Peyer's patch (tissue), 4 donors: Measurements from ENCODE around the gene SMYD3. TPM values are rescaled to one million over a fixed set of nuclear protein-coding genes. Genes with fewer than 3 reads are reported as not detected.

Experiments
- DNase-seq, 3 donors: peaks; one replicate each; pipeline ENCODE4 v3.0.0-alpha.2; 2017 to 2019
- H3K27ac ChIP-seq, 4 donors: fragments of 200-600 bp; sonication (generic); one replicate each; pipeline ENCODE4 v1.5.1; 2016 to 2019
- H3K27me3 ChIP-seq, 2 donors: fragments of 200-600 bp; sonication (generic); one replicate each; pipeline ENCODE4 v1.5.1; 2019
- H3K36me3 ChIP-seq, 3 donors: fragments of 200-600 bp; sonication (generic); one replicate each; pipeline ENCODE4 v1.5.1; 2016 to 2019
- H3K4me1 ChIP-seq, 4 donors: fragments of 200-600 bp; sonication (generic); one replicate each; pipeline ENCODE4 v1.5.1; 2016 to 2019
- H3K4me3 ChIP-seq, 4 donors: fragments of 200-600 bp; sonication (generic); 1 replicate in 3 of 4; 2 replicates in 1 of 4; pipeline ENCODE4 v1.5.1; 2016 to 2019; ENCODE audit warnings: mild to moderate bottlenecking in 1 of 4
- H3K9me3 ChIP-seq, 4 donors: fragments of 200-600 bp; sonication (generic); one replicate each; pipeline ENCODE4 v1.5.1; 2016 to 2019; ENCODE audit warnings: mild to moderate bottlenecking in 1 of 4
- POLR2A ChIP-seq, 2 donors: fragments of 450-650 bp; IDR thresholded peaks; one replicate each; pipeline ENCODE4 v1.5.1; 2017; ENCODE audit warnings: antibody characterized with exemption in 2 of 2, mild to moderate bottlenecking in 2 of 2, moderate library complexity in 2 of 2
- total RNA-seq, 4 donors: library from RNA; depleted of rRNA; stranded (reverse); fragments of >200 nt; gene quantifications; one replicate each; pipeline ENCODE4 v1.1.0, GENCODE V29; 2016
- TF ChIP-seq, protein P1 (sequence below), 6 experiments: fragments of 450-650 bp in 4 of 6; fragments of 200-600 bp in 2 of 6; sonication (generic) in 1 of 6; IDR thresholded peaks; one replicate each; pipeline ENCODE4 v1.5.1; 2017 to 2019; ENCODE audit warnings: antibody characterized with exemption in 6 of 6, mild to moderate bottlenecking in 3 of 6, moderate library complexity in 1 of 6

Gene SMYD3
- total RNA-seq, 4 donors from 2014 or later: 19.8 to 55.3 (median 26.9) TPM

DNA sequence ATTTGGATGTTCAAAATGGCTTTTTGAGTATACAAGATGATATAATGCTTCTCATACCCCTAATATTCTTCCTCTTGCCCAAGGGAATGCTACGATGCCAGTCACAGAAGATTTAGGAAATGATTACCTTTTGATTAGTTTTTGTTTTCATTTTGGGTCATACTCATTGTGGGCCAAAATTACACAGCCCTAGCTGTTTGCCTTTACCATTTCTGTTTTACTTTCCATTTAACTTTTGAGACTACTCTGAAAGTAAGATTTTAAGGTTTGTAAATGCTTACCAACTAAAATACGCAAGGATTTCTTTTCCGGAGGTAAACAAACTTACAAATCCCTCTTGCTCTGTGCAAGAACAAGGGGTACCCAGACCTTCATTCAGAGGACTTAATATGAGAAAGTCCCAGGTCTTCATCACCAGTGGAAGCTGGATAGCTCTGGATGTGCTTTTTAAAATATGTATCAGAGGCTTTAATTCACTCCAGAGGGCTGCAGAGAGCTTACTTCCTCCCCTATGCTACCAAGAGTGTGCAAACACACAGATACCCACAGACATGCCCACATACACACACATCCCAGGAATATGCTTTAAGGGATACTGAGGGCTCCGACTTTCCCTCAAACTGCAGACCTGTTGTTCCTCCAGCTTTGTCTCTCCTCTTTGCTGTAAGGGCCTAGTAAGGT is 631.4 kb downstream of the SMYD3 start:
- no peaks in the 10 kb centered on the region for H3K27me3 ChIP-seq
- no peaks in the 10 kb centered on the region for H3K9me3 ChIP-seq
- H3K4me1 ChIP-seq: peaks cover 0 to 11% (median 0%) of the 10 kb centered on the region in 4 donors
- H3K4me3 ChIP-seq: no peak overlapping the region
- no peak for DNase-seq
- no peaks in the 10 kb centered on the region for H3K36me3 ChIP-seq
- no peak for TF ChIP-seq POLR2A (IDR thresholded peaks at IDR 0.05)
- TF ChIP-seq, protein P1, sequence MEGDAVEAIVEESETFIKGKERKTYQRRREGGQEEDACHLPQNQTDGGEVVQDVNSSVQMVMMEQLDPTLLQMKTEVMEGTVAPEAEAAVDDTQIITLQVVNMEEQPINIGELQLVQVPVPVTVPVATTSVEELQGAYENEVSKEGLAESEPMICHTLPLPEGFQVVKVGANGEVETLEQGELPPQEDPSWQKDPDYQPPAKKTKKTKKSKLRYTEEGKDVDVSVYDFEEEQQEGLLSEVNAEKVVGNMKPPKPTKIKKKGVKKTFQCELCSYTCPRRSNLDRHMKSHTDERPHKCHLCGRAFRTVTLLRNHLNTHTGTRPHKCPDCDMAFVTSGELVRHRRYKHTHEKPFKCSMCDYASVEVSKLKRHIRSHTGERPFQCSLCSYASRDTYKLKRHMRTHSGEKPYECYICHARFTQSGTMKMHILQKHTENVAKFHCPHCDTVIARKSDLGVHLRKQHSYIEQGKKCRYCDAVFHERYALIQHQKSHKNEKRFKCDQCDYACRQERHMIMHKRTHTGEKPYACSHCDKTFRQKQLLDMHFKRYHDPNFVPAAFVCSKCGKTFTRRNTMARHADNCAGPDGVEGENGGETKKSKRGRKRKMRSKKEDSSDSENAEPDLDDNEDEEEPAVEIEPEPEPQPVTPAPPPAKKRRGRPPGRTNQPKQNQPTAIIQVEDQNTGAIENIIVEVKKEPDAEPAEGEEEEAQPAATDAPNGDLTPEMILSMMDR (IDR thresholded peaks at IDR 0.05): no peak
- H3K27ac ChIP-seq: no peak overlapping the region

DNA sequence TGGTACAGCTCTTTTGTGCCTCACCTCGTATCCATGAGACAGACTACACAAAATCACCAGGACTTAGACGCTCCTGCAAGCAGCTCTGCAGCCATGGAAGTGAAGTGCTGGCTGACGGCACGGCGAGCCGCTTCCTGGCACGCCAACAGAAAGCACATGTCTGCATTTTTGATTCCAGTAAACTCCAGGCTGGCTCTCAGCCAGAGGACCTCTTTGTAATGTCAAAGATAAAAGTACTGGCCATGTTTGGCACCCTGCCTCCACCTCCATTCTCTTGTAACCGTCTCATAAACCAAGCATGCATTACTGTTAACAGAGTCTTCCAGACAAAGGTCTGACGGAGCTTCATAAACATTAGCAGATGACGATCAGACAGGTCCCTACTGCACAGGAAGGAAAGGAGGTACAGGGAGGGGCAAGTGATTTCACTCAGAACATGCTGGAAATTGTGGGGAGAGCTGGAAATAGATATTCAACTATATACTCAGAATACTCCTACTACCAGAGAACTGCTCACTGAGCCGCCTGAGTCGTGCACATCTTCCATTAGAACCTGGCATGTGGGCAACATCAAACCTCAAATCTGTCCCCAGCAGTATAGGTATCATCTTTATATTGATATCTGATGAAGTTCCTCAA is 632.0 kb downstream of the SMYD3 start:
- TF ChIP-seq POLR2A (IDR thresholded peaks at IDR 0.05): no peak
- TF ChIP-seq, protein P1 (IDR thresholded peaks at IDR 0.05): no peak
- no peaks in the 10 kb centered on the region for H3K9me3 ChIP-seq
- H3K4me1 ChIP-seq: peaks cover 0 to 11% (median 0%) of the 10 kb centered on the region in 4 donors
- DNase-seq: peak in 2 of 3 donors; percentile 27 to 56
- H3K27ac ChIP-seq: no peak overlapping the region
- no peak overlapping the region for H3K4me3 ChIP-seq
- H3K36me3 ChIP-seq: no peaks in the 10 kb centered on the region
- no peaks in the 10 kb centered on the region for H3K27me3 ChIP-seq

DNA sequence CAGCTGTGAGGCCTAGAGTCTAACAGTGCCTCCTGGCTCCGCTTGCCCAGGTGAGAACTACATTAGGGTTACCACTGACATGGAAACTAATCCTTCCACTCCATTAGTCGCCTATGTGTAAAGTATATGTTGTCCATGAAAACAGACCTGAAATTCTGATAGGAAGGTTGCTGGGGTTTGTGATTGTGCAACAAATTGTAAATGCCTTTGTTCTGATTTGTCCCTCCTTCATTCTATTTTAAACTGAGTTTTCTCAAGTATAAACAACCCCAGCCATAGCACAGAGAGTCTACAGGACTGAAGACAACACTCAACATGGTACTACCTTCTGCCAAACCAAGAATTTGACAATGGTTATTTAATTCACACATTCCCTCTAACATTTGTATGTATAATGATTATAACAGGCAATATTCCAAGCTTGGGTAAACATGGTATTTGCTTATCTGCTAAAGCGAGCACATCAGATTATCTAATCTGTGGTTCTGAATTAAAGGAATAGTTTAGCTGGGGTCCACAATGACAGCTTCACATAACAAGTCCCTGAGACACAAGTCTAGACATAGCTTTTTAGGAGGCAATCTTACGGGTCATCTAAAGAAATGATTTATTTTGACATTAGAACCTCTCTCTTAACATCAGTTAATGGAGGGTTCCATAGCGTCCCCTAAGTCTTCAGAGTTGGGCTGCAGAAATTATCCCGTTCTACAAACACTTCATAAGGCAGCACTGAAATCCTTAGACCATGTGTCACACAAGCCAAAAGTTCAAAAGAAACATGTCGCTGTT is 633.0 kb downstream of the SMYD3 start:
- no peak for DNase-seq
- Histone ChIP-seq H3K27ac (no peak overlapping the region), H3K36me3 (no peaks in the 10 kb centered on the region)

DNA sequence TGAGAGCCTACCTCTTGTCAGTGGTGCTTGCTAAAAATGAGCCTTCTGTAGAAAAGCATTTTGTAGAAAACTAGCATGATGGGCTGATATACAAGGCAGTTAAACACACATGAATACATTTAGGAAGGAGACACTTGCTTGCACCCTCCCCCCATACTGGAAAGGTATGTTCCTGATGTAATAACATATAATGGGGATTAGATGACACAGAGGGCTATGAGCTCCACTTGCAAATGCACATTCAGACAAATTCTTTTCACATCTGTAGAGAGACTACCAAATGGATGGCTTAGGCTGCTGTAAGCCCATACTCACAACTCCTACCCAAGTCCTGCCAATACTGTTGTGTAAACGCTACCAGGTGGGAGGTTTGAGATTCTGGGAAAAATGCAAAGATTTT is 634.0 kb downstream of the SMYD3 start:
- H3K4me1 ChIP-seq: peaks cover 0 to 11% (median 0%) of the 10 kb centered on the region in 4 donors
- H3K36me3 ChIP-seq: no peaks in the 10 kb centered on the region
- H3K27me3 ChIP-seq: no peaks in the 10 kb centered on the region
- no peak overlapping the region for H3K4me3 ChIP-seq
- DNase-seq: no peak
- no peaks in the 10 kb centered on the region for H3K9me3 ChIP-seq
- H3K27ac ChIP-seq: no peak overlapping the region
- TF ChIP-seq, protein P1 (IDR thresholded peaks at IDR 0.05): no peak
- no peak for TF ChIP-seq POLR2A (IDR thresholded peaks at IDR 0.05)

More for the DNA sequence above, 633.0 kb downstream of the SMYD3 start:
- H3K9me3 ChIP-seq: no peaks in the 10 kb centered on the region
- H3K4me1 ChIP-seq: peaks cover 0 to 11% (median 0%) of the 10 kb centered on the region in 4 donors
- no peak overlapping the region for H3K4me3 ChIP-seq
- no peak for TF ChIP-seq POLR2A (IDR thresholded peaks at IDR 0.05)
- TF ChIP-seq, protein P1 (IDR thresholded peaks at IDR 0.05): no peak
- no peaks in the 10 kb centered on the region for H3K27me3 ChIP-seq

DNA sequence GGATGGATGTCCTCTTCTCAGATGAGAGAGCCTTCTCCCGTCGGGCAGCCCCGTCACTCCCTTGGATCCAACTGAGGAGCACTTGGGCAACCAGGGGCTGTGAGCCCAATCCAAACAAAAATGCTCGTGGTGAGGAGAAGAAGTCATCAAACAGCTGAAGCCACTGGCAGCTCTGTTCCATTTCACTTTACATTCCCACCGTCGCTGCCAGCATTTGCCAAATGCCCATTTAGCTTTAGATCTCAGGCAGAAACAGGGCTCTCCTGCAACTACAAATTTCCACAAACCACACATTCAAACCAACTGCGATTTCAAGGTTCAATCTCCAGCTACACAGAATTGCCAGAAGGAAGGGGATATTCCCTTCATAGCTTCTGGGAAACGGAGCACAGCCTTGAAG is 634.6 kb downstream of the SMYD3 start:
- Histone ChIP-seq H3K4me3 (no peak overlapping the region), H3K4me1 (peaks cover 0 to 11% (median 0%) of the 10 kb centered on the region in 4 donors), H3K27ac (no peak overlapping the region), H3K27me3 (no peaks in the 10 kb centered on the region), H3K9me3 (no peaks in the 10 kb centered on the region), H3K36me3 (no peaks in the 10 kb centered on the region)
- TF ChIP-seq POLR2A (IDR thresholded peaks at IDR 0.05): no peak
- TF ChIP-seq, protein P1 (IDR thresholded peaks at IDR 0.05): no peak
- no peak for DNase-seq
